Left ventricle myocardium inferior (tissue), 1 donor: ENCODE data around the gene SLC35F1. TPM values are rescaled to one million over a fixed set of nuclear protein-coding genes. Genes with fewer than 3 reads are reported as not detected.

Experiments
- DNase-seq: peaks from one replicate; pipeline ENCODE4 v3.0.0-alpha.2; 2020
- H3K27ac ChIP-seq: fragments of 200-600 bp; replicated peaks from 2 replicates; pipeline ENCODE4 v1.8.0; 2021
- H3K27me3 ChIP-seq: fragments of 200-600 bp; 2 replicates; pipeline ENCODE4 v1.8.0; 2021; ENCODE audit warnings: low read depth
- H3K36me3 ChIP-seq: fragments of 200-600 bp; 2 replicates; pipeline ENCODE4 v1.8.0; 2021
- H3K4me1 ChIP-seq: fragments of 200-600 bp; 2 replicates; pipeline ENCODE4 v1.8.0; 2021
- H3K4me3 ChIP-seq: fragments of 200-600 bp; 2 replicates; pipeline ENCODE4 v1.8.0; 2021; ENCODE audit warnings: mild to moderate bottlenecking, moderate library complexity
- H3K9me3 ChIP-seq: fragments of 200-600 bp; replicated peaks from 2 replicates; pipeline ENCODE4 v1.8.0; 2021
- CTCF ChIP-seq: fragments of 200-600 bp; IDR thresholded peaks from 2 replicates; pipeline ENCODE4 v1.8.0; 2021; ENCODE audit warnings: antibody characterized with exemption, mild to moderate bottlenecking, borderline replicate concordance
- intact Hi-C: fragments of 100-400 bp; cut with micrococcal nuclease; formaldehyde crosslinking; loops from one replicate; pipeline ENCODE4 v1.11.0; 2022
- total RNA-seq: library from RNA; stranded (reverse); fragmentation: NEBNext Ultra II Directional; extraction: Animal tissue kit (Norgen Biotek cat#: 25700); gene quantifications from one replicate; pipeline ENCODE4 v1.2.1, GENCODE V29; 2021
- donor health status: DM: no; HTN: yes; CAD: no; lungs with severe emphysema.

Gene SLC35F1
- total RNA-seq, 1 donor from 2014 or later = 6.4 TPM

GRCh38 chr6:118202517-118202916, 295.5 kb downstream of the SLC35F1 start:
- no peak for DNase-seq
- intact Hi-C loops = no loop called here

GRCh38 chr6:118203545-118203944, 296.5 kb downstream of the SLC35F1 start:
- no peak overlapping the region for H3K4me3 ChIP-seq
- intact Hi-C loops = no loop called here
- H3K27ac ChIP-seq = no peak overlapping the region
- DNase-seq = no peak
- no peak for TF ChIP-seq CTCF
- no peaks in the 10 kb centered on the region for H3K4me1 ChIP-seq
- no peaks in the 10 kb centered on the region for H3K27me3 ChIP-seq
- no peaks in the 10 kb centered on the region for H3K36me3 ChIP-seq
- H3K9me3 ChIP-seq = no peaks in the 10 kb centered on the region

More at GRCh38 chr6:118202517-118202916, 295.5 kb downstream of the SLC35F1 start:
- Histone ChIP-seq H3K4me1 (no peaks in the 10 kb centered on the region), H3K4me3 (no peak overlapping the region), H3K36me3 (no peaks in the 10 kb centered on the region), H3K9me3 (no peaks in the 10 kb centered on the region), H3K27ac (no peak overlapping the region), H3K27me3 (no peaks in the 10 kb centered on the region)
- no peak for TF ChIP-seq CTCF

GRCh38 chr6:118206221-118206620, 299.2 kb downstream of the SLC35F1 start:
- intact Hi-C loops = no loop called here
- H3K4me3 ChIP-seq = no peak overlapping the region

GRCh38 chr6:118207947-118208346, 300.9 kb downstream of the SLC35F1 start:
- intact Hi-C loops = no loop called here
- Histone ChIP-seq H3K4me1 (no peaks in the 10 kb centered on the region), H3K36me3 (no peaks in the 10 kb centered on the region), H3K9me3 (no peaks in the 10 kb centered on the region), H3K27me3 (no peaks in the 10 kb centered on the region), H3K27ac (no peak overlapping the region), H3K4me3 (no peak overlapping the region)
- no peak for DNase-seq
- TF ChIP-seq CTCF = no peak

More at GRCh38 chr6:118206221-118206620, 299.2 kb downstream of the SLC35F1 start:
- Histone ChIP-seq H3K36me3 (no peaks in the 10 kb centered on the region), H3K27me3 (no peaks in the 10 kb centered on the region), H3K4me1 (no peaks in the 10 kb centered on the region), H3K27ac (no peak overlapping the region), H3K9me3 (no peaks in the 10 kb centered on the region)
- DNase-seq = no peak
- TF ChIP-seq CTCF = no peak

- Histone ChIP-seq H3K9me3 (no peaks in the 10 kb centered on the region), H3K27me3 (no peaks in the 10 kb centered on the region), H3K27ac (no peak overlapping the region), H3K36me3 (no peaks in the 10 kb centered on the region), H3K4me1 (no peaks in the 10 kb centered on the region), H3K4me3 (no peak overlapping the region)
- no peak for DNase-seq
- no peak for TF ChIP-seq CTCF
- intact Hi-C loops = no loop called here
Observed at GRCh38 chr6:118212451-118213173, 305.5 kb downstream of the SLC35F1 start.
